IMR-90 (cell line): Measurements from ENCODE around the gene SMIM29. TPM values are rescaled to one million over a fixed set of nuclear protein-coding genes. Genes with fewer than 3 reads are reported as not detected.

Experiments
- ATAC-seq: fragments of 200-7000 bp; cut with Tn5 transposase; 2 replicates; pipeline ENCODE4 v1.9.1; 2020; ENCODE audit warnings: low read depth, mild to moderate bottlenecking, moderate library complexity
- BruUV-seq: library from RNA; stranded (reverse); fragments of 400-500 nt; replicated peaks from 2 replicates; lab custom pipeline; 2021; lab: Mats Ljungman, UMichigan
- CTCF ChIA-PET: fragments of 300-600 bp; formaldehyde crosslinking; extraction: SDS; loops from one replicate; lab custom pipeline; 2021; ENCODE audit warnings: antibody characterized with exemption; lab: Yijun Ruan, JAX
- POLR2A ChIA-PET: fragments of 300-600 bp; sonication (Branson Sonifier 250); formaldehyde crosslinking; loops from one replicate; lab custom pipeline; 2022; ENCODE audit warnings: antibody characterized with exemption; ENCODE audit not compliant: unreplicated experiment; lab: Charles Lee
- DNase-seq: peaks from one replicate; pipeline ENCODE4 v3.0.0; 2013
- H2AFZ ChIP-seq: replicated peaks from 2 replicates; pipeline ENCODE3; 2013; ENCODE audit warnings: low read length, mild to moderate bottlenecking; ENCODE audit not compliant: poor library complexity
- H2AK5ac ChIP-seq: 2 replicates; pipeline ENCODE4 v1.6.1; 2013; ENCODE audit warnings: low read depth, low read length, inconsistent platforms
- H2AK9ac ChIP-seq: replicated peaks from 2 replicates; pipeline ENCODE3; 2013; ENCODE audit warnings: mild to moderate bottlenecking, low read depth, low read length, moderate library complexity; ENCODE audit not compliant: poor library complexity
- H2BK120ac ChIP-seq: 2 replicates; pipeline ENCODE4 v1.6.1; 2013; ENCODE audit warnings: low read depth, low read length, inconsistent platforms
- H2BK15ac ChIP-seq: 3 replicates; pipeline ENCODE4 v1.6.1; 2013; ENCODE audit warnings: low read depth, low read length, inconsistent platforms
- H2BK20ac ChIP-seq: 2 replicates; pipeline ENCODE4 v1.6.1; 2013; ENCODE audit warnings: low read depth, mild to moderate bottlenecking, inconsistent platforms, low read length, moderate library complexity
- H2BK5ac ChIP-seq: 2 replicates; pipeline ENCODE4 v1.6.1; 2013; ENCODE audit warnings: mild to moderate bottlenecking, low read depth, low read length, inconsistent platforms; ENCODE audit not compliant: poor library complexity, severe bottlenecking
- H3K14ac ChIP-seq: replicated peaks from 2 replicates; pipeline ENCODE4 v1.6.1; 2013; ENCODE audit warnings: low read depth, low read length, inconsistent platforms
- H3K18ac ChIP-seq: 2 replicates; pipeline ENCODE4 v1.6.1; 2013; ENCODE audit warnings: low read depth, low read length, control low read depth
- H3K23ac ChIP-seq: 2 replicates; pipeline ENCODE4 v1.6.1; 2013; ENCODE audit warnings: low read depth, low read length, inconsistent platforms
- H3K27ac ChIP-seq: 2 replicates; pipeline ENCODE4 v1.5.1; 2013; ENCODE audit warnings: mild to moderate bottlenecking, control low read depth, low read length; ENCODE audit not compliant: insufficient read depth
- H3K27me3 ChIP-seq: 2 replicates; pipeline ENCODE4 v1.6.1; 2013; ENCODE audit warnings: low read length; ENCODE audit not compliant: control insufficient read depth, insufficient read depth
- H3K36me3 ChIP-seq: 2 replicates; pipeline ENCODE4 v1.6.1; 2013; ENCODE audit warnings: low read length, mixed read lengths; ENCODE audit not compliant: control insufficient read depth, insufficient read depth
- H3K4ac ChIP-seq: 2 replicates; pipeline ENCODE4 v1.6.1; 2013; ENCODE audit warnings: low read depth, low read length, inconsistent platforms
- H3K4me1 ChIP-seq: 2 replicates; pipeline ENCODE4 v1.6.1; 2013; ENCODE audit warnings: low read length, mixed read lengths; ENCODE audit not compliant: control insufficient read depth, insufficient read depth
- H3K4me2 ChIP-seq: 2 replicates; pipeline ENCODE4 v1.6.1; 2013; ENCODE audit warnings: low read depth, mild to moderate bottlenecking, control low read depth, low read length, moderate library complexity
- H3K4me3 ChIP-seq: 2 replicates; pipeline ENCODE4 v1.5.1; 2013; ENCODE audit warnings: low read depth, mild to moderate bottlenecking, control low read depth, low read length, moderate library complexity; ENCODE audit not compliant: insufficient read depth
- H3K56ac ChIP-seq: 2 replicates; pipeline ENCODE4 v1.6.1; 2013; ENCODE audit warnings: low read length, inconsistent platforms; ENCODE audit not compliant: insufficient read depth; ENCODE audit errors: extremely low read depth
- H3K79me1 ChIP-seq, 2 experiments: 2 replicates each; pipeline ENCODE4 v1.6.1; 2013; ENCODE audit warnings: low read length in 2 of 2, inconsistent platforms in 1 of 2, low read depth in 1 of 2
- H3K9ac ChIP-seq: 2 replicates; pipeline ENCODE4 v1.6.1; 2013; ENCODE audit warnings: low read depth, low read length, control low read depth
- H3K9me1 ChIP-seq: 2 replicates; pipeline ENCODE4 v1.6.1; 2013; ENCODE audit warnings: low read length, inconsistent platforms; ENCODE audit not compliant: insufficient read depth
- H3K9me3 ChIP-seq: 2 replicates; pipeline ENCODE4 v1.6.1; 2013; ENCODE audit warnings: low read length; ENCODE audit not compliant: control insufficient read depth, insufficient read depth
- H4K20me1 ChIP-seq: 2 replicates; pipeline ENCODE4 v1.6.1; 2013; ENCODE audit warnings: low read length, inconsistent platforms; ENCODE audit not compliant: insufficient read depth
- H4K5ac ChIP-seq: 2 replicates; pipeline ENCODE4 v1.6.1; 2013; ENCODE audit warnings: mild to moderate bottlenecking, low read depth, low read length, control low read depth
- H4K8ac ChIP-seq, 2 experiments: 2 replicates each; pipeline ENCODE4 v1.6.1; 2013; ENCODE audit warnings: low read depth in 2 of 2, low read length in 2 of 2, control low read depth in 1 of 2, inconsistent platforms in 1 of 2
- H4K91ac ChIP-seq: 2 replicates; pipeline ENCODE4 v1.6.1; 2013; ENCODE audit warnings: low read depth, low read length, inconsistent platforms; ENCODE audit not compliant: insufficient read depth
- BHLHE40 ChIP-seq: fragments of 150-350 bp; IDR thresholded peaks from 2 replicates; pipeline ENCODE4 v1.6.1; 2016; ENCODE audit warnings: mild to moderate bottlenecking, low read depth, low read length
- CEBPB ChIP-seq: IDR thresholded peaks from 2 replicates; pipeline ENCODE4 v1.6.1; 2012; ENCODE audit warnings: low read depth, low read length, improper control_type of control experiment
- CHD1 ChIP-seq: IDR thresholded peaks from 2 replicates; pipeline ENCODE4 v1.6.1; 2012; ENCODE audit warnings: low read depth, low read length, improper control_type of control experiment
- FOS ChIP-seq: fragments of 150-350 bp; IDR thresholded peaks from 2 replicates; pipeline ENCODE4 v1.6.1; 2016; ENCODE audit warnings: low read depth, low read length
- MAFK ChIP-seq: IDR thresholded peaks from 2 replicates; pipeline ENCODE4 v1.6.1; 2012; ENCODE audit warnings: low read depth, low read length, improper control_type of control experiment
- MAZ ChIP-seq: IDR thresholded peaks from 2 replicates; pipeline ENCODE4 v1.6.1; 2012; ENCODE audit warnings: low read depth, mild to moderate bottlenecking, low read length, improper control_type of control experiment, moderate library complexity, borderline replicate concordance
- MXI1 ChIP-seq: IDR thresholded peaks from 2 replicates; pipeline ENCODE4 v1.6.1; 2012; ENCODE audit warnings: low read depth, mild to moderate bottlenecking, low read length, moderate library complexity, borderline replicate concordance
- NFE2L2 ChIP-seq: fragments of 150-350 bp; IDR thresholded peaks from 2 replicates; pipeline ENCODE4 v1.6.1; 2016; ENCODE audit warnings: low read depth, mild to moderate bottlenecking, low read length
- POLR2A ChIP-seq: IDR thresholded peaks from 2 replicates; pipeline ENCODE4 v1.6.1; 2012; ENCODE audit warnings: mild to moderate bottlenecking, low read depth, low read length
- RAD21 ChIP-seq: IDR thresholded peaks from 2 replicates; pipeline ENCODE4 v1.6.1; 2012; ENCODE audit warnings: low read length, improper control_type of control experiment
- RCOR1 ChIP-seq: IDR thresholded peaks from 2 replicates; pipeline ENCODE4 v1.6.1; 2012; ENCODE audit warnings: mild to moderate bottlenecking, low read length, improper control_type of control experiment; ENCODE audit not compliant: insufficient replicate concordance
- RFX5 ChIP-seq: IDR thresholded peaks from 2 replicates; pipeline ENCODE4 v1.8.0; 2012; ENCODE audit warnings: low read depth, mild to moderate bottlenecking, low read length, moderate library complexity
- SMC3 ChIP-seq: fragments of 150-350 bp; IDR thresholded peaks from 2 replicates; pipeline ENCODE4 v1.6.1; 2016; ENCODE audit warnings: low read depth, mild to moderate bottlenecking, antibody characterized with exemption, low read length, moderate library complexity
- WGBS, 2 experiments: methylation state at CpG; one replicate each; pipeline versions ENCODE4 v1.1.5 to v1.1.7; 2013; ENCODE audit warnings: missing lambda C conversion rate in 2 of 2; ENCODE audit not compliant: insufficient read length in 1 of 2; ENCODE audit errors: extremely low coverage in 2 of 2; 5-methylcytosine and 5-hydroxymethylcytosine counted together
- dilution Hi-C: fragments of 300-500 bp; cut with HindIII; formaldehyde crosslinking; loops from one replicate; pipeline ENCODE4 v1.14.3; 2018; ENCODE audit warnings: low sequenced_read_pairs; ENCODE audit not compliant: unreplicated experiment
- in situ Hi-C: fragments of 300-500 bp; cut with MboI; formaldehyde crosslinking; loops from 3 replicates; pipeline ENCODE4 v1.14.3; 2019; ENCODE audit warnings: low sequenced_read_pairs, inconsistent platforms, mixed read lengths
- intact Hi-C: fragments of 100-400 bp; cut with micrococcal nuclease; formaldehyde crosslinking; loops from 2 replicates; pipeline ENCODE4 v1.10.0; 2022
- polyA plus RNA-seq, 3 experiments: library from polyadenylated mRNA; depleted of rRNA; stranded (reverse); fragments of >200 nt; gene quantifications; 2 replicates each; pipeline ENCODE4 v1.2.3, GENCODE V29; 2012; ENCODE audit warnings: low replicate concordance in 1 of 3
- total RNA-seq: library from RNA; depleted of rRNA; stranded (reverse); fragments of >200 nt; gene quantifications from 2 replicates; pipeline ENCODE4 v1.2.3, GENCODE V29; 2012
- TF ChIP-seq, protein P1 (sequence below): conservative IDR thresholded peaks from 2 replicates; pipeline ENCODE4 v1.5.1; 2012; ENCODE audit warnings: mild to moderate bottlenecking, low read depth, low read length, improper control_type of control experiment
- TF ChIP-seq, protein P2 (sequence below): fragments of 150-350 bp; IDR thresholded peaks from 2 replicates; pipeline ENCODE4 v1.6.1; 2016; ENCODE audit warnings: low read depth, mild to moderate bottlenecking, low read length, moderate library complexity, borderline replicate concordance

Gene SMIM29
- total and polyA plus RNA-seq, 2 of the 4 experiments (the other 2 are of a cell fraction): 8.4 to 28.9 TPM

DNA sequence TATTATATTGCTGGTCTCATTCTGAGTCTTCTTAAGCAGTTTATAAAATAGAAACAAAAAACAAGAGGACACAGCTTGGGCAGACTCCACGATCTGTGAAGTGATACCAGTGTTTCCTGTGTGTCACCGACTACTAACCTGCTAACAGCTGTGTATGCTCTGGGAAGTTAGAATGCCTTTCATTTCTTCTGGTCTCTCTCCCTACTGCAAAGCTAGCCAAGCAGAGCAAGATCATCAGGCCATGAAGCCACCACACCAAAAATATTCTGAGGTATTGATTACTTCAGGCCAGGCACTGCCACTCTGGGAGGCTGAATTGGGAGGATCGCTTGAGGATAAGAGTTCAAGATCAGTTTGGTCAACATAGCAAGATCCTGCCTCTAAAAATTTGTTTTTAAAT lies 46.9 kb upstream of the SMIM29 start (continued):
- no peak for TF ChIP-seq SMC3
- no peak for TF ChIP-seq MAFK
- no peak for TF ChIP-seq MXI1
- no peak for TF ChIP-seq RFX5
- TF ChIP-seq RAD21: no peak
- no peak for TF ChIP-seq BHLHE40
- TF ChIP-seq CEBPB: no peak

DNA sequence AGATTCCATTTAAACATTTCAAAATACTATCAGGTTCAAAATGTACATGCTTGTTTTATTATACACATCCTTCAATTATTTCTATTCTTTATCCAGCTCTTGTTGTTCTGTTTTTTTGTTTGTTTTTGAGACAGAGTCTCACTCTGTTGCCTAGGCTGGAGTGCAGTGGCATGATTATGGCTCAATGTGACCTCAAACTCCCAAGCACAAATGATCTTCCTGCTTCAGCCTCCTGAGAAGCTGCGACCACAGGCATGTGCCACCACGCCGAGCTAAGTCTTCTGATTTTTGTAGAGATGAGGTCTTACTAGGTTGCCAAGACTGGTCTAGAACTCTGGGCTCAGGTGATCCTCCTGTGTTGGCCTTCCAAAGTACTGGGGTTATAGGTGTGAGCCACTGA lies 44.1 kb upstream of the SMIM29 start:
- Histone ChIP-seq H3K79me1 (peaks cover 2 to 18% of the 10 kb centered on the region in 2 experiments; a peak in 2 of 4 replicates), H3K23ac (no peak overlapping the region), H2AFZ (no peak overlapping the region), H2AK9ac (no peak overlapping the region), H3K14ac (no peak overlapping the region), H3K36me3 (peaks cover 21% of the 10 kb centered on the region), H4K20me1 (peaks cover 11% of the 10 kb centered on the region), H2BK5ac (no peak overlapping the region), H2BK20ac (no peak overlapping the region), H4K8ac (no peak overlapping the region), H3K4me3 (no peak overlapping the region), H4K91ac (no peak overlapping the region), H3K18ac (no peak overlapping the region), H3K9ac (no peak overlapping the region), H3K9me3 (no peaks in the 10 kb centered on the region), H2AK5ac (no peak overlapping the region), H3K9me1 (peaks cover 8% of the 10 kb centered on the region; the same call in 1 of the 2 replicates), H2BK15ac (no peak overlapping the region), H3K56ac (no peak overlapping the region), H3K4me2 (no peak overlapping the region), H3K4me1 (peaks cover 4% of the 10 kb centered on the region; the same call in 1 of the 2 replicates), H3K4ac (no peak overlapping the region), H4K5ac (no peak overlapping the region), H2BK120ac (no peak overlapping the region), H3K27me3 (no peaks in the 10 kb centered on the region), H3K27ac (no peak overlapping the region)
- no TSS peak for BruUV-seq
- intact Hi-C loops: no loop called here
- ATAC-seq (no peak), DNase-seq (no peak)
- in situ Hi-C loops: no loop called here
- TF ChIP-seq SMC3 (no peak), POLR2A (no peak), MAFK (no peak), RAD21 (no peak), FOS (no peak), CEBPB (no peak), RFX5 (no peak), MXI1 (no peak), NFE2L2 (no peak), RCOR1 (no peak), CHD1 (no peak), MAZ (no peak)
- TF ChIP-seq, protein P1, sequence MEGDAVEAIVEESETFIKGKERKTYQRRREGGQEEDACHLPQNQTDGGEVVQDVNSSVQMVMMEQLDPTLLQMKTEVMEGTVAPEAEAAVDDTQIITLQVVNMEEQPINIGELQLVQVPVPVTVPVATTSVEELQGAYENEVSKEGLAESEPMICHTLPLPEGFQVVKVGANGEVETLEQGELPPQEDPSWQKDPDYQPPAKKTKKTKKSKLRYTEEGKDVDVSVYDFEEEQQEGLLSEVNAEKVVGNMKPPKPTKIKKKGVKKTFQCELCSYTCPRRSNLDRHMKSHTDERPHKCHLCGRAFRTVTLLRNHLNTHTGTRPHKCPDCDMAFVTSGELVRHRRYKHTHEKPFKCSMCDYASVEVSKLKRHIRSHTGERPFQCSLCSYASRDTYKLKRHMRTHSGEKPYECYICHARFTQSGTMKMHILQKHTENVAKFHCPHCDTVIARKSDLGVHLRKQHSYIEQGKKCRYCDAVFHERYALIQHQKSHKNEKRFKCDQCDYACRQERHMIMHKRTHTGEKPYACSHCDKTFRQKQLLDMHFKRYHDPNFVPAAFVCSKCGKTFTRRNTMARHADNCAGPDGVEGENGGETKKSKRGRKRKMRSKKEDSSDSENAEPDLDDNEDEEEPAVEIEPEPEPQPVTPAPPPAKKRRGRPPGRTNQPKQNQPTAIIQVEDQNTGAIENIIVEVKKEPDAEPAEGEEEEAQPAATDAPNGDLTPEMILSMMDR: no peak
- TF ChIP-seq, protein P2, sequence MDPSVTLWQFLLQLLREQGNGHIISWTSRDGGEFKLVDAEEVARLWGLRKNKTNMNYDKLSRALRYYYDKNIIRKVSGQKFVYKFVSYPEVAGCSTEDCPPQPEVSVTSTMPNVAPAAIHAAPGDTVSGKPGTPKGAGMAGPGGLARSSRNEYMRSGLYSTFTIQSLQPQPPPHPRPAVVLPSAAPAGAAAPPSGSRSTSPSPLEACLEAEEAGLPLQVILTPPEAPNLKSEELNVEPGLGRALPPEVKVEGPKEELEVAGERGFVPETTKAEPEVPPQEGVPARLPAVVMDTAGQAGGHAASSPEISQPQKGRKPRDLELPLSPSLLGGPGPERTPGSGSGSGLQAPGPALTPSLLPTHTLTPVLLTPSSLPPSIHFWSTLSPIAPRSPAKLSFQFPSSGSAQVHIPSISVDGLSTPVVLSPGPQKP: no peak
- POLR2A ChIA-PET: no interaction called here
- dilution Hi-C loops: no loop called here
- no CpG with 5 or more reads among the region's 3 CpGs for WGBS, 2 experiments
- CTCF ChIA-PET: no interaction called here
